ENCODE data around the gene TP53BP2. TPM values are rescaled to one million over a fixed set of nuclear protein-coding genes. Genes with fewer than 3 reads are reported as not detected.
A peak's percentile ranks its signal among the peaks of the same experiment; 100 is the strongest.
"Not testable (repeated sequence)": the region's sequence is repeated elsewhere in the genome, so short reads cannot be mapped to it uniquely, and the experiment has no call there.

Gene TP53BP2
- total and polyA plus RNA-seq, 2 experiments from 2014 or later = 31.6 to 57.8 TPM

DNA sequence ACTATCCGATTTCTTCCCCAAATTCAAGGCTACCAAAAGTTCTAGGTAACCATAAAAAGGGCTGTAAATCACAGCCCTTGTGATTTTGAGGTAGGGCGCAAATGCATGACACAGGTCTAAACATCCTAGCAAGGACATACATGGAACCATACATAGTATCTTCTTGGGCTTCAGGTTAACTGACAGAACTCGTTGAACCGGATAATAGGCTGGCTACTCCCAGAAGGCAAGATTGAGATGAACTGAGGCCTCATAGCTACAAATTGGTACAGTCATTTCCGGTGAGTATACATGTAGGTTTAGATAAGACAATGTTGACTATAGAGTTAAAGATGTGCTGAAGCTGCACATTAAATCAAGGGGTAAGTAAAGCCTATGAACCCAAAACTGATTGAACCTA, 27.3 kb upstream of the TP53BP2 start:
- H3K27ac ChIP-seq = no peak overlapping the region
- WGBS (ENCODE audit: low lambda C conversion rate, missing lambda C conversion rate) = 75% methylated on average over 5 of the region's 5 CpGs
- no peaks in the 10 kb centered on the region for H3K9me2 ChIP-seq (replicated peaks; ENCODE audit: insufficient read depth)
- H4K20me1 ChIP-seq (ENCODE audit: insufficient read depth, poor library complexity, severe bottlenecking) = no peaks in the 10 kb centered on the region
- no peak overlapping the region for H2AFZ ChIP-seq
- no peaks in the 10 kb centered on the region for H3K79me2 ChIP-seq
- no peak for DNase-seq (ENCODE audit: low spot score)
- TF ChIP-seq, protein P1, sequence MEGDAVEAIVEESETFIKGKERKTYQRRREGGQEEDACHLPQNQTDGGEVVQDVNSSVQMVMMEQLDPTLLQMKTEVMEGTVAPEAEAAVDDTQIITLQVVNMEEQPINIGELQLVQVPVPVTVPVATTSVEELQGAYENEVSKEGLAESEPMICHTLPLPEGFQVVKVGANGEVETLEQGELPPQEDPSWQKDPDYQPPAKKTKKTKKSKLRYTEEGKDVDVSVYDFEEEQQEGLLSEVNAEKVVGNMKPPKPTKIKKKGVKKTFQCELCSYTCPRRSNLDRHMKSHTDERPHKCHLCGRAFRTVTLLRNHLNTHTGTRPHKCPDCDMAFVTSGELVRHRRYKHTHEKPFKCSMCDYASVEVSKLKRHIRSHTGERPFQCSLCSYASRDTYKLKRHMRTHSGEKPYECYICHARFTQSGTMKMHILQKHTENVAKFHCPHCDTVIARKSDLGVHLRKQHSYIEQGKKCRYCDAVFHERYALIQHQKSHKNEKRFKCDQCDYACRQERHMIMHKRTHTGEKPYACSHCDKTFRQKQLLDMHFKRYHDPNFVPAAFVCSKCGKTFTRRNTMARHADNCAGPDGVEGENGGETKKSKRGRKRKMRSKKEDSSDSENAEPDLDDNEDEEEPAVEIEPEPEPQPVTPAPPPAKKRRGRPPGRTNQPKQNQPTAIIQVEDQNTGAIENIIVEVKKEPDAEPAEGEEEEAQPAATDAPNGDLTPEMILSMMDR (IDR thresholded peaks at IDR 0.05; ENCODE audit: poor library complexity) = no peak
- TF ChIP-seq EZH2 (IDR thresholded peaks at IDR 0.05; ENCODE audit: borderline replicate concordance) = no peak
- TF ChIP-seq EZH2phosphoT487 (IDR thresholded peaks at IDR 0.05; ENCODE audit: low read depth, severe bottlenecking, unreplicated experiment) = no peak
- no peak overlapping the region for H3K4me3 ChIP-seq
- no peaks in the 10 kb centered on the region for H3K36me3 ChIP-seq (replicated peaks; ENCODE audit: insufficient read depth, low read depth)
- no peaks in the 10 kb centered on the region for H3K9me3 ChIP-seq (ENCODE audit: low read depth)
- H3K27me3 ChIP-seq = no peaks in the 10 kb centered on the region
- no peaks in the 10 kb centered on the region for H3K4me1 ChIP-seq (ENCODE audit: insufficient read depth)
- no peak overlapping the region for H3K4me2 ChIP-seq

DNA sequence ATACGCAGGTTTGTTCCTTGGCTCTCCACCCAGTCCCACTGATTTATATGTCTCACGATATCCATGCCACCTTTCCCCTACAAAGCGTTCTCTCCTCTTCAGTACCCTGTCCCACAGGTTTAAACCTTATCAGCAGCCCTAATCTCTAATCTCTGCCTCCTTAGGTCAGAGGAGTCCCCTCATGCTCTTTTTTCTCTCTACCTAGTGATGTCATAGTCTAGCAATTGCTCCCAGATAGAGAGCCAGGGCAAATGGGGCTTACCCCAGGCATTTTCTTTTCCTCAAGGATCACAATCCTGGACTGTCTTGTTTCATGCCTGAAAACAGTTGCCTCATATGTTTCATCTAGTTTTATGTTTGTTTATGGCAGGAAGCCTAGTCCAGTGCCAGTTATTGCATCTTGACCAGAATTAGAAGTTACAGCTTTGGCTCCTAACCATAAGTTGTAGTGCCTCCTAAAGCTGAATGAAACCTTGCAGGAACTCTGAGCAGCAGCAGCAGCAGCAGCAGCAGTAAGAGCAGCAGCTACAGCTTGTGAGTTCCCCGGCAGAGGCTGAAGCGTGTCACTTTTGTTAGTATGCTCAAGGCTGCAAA, 26.7 kb upstream of the TP53BP2 start:
- no peak overlapping the region for H3K4me3 ChIP-seq
- no peak overlapping the region for H3K4me2 ChIP-seq
- no peaks in the 10 kb centered on the region for H4K20me1 ChIP-seq (ENCODE audit: insufficient read depth, poor library complexity, severe bottlenecking)
- WGBS (ENCODE audit: low lambda C conversion rate, missing lambda C conversion rate) = 70% methylated on average over 5 of the region's 5 CpGs
- H3K36me3 ChIP-seq (replicated peaks; ENCODE audit: insufficient read depth, low read depth) = no peaks in the 10 kb centered on the region
- H3K9me3 ChIP-seq (ENCODE audit: low read depth) = no peaks in the 10 kb centered on the region
- no peaks in the 10 kb centered on the region for H3K27me3 ChIP-seq
- H3K79me2 ChIP-seq = no peaks in the 10 kb centered on the region
- H2AFZ ChIP-seq = no peak overlapping the region
- no peaks in the 10 kb centered on the region for H3K4me1 ChIP-seq (ENCODE audit: insufficient read depth)
- DNase-seq (ENCODE audit: low spot score) = peak; percentile 25
- no peak overlapping the region for H3K27ac ChIP-seq
- H3K9me2 ChIP-seq (replicated peaks; ENCODE audit: insufficient read depth) = no peaks in the 10 kb centered on the region
- TF ChIP-seq, protein P1 (IDR thresholded peaks at IDR 0.05; ENCODE audit: poor library complexity) = no peak
- TF ChIP-seq EZH2phosphoT487 (IDR thresholded peaks at IDR 0.05; ENCODE audit: low read depth, severe bottlenecking, unreplicated experiment) = no peak
- no peak for TF ChIP-seq EZH2 (IDR thresholded peaks at IDR 0.05; ENCODE audit: borderline replicate concordance)

DNA sequence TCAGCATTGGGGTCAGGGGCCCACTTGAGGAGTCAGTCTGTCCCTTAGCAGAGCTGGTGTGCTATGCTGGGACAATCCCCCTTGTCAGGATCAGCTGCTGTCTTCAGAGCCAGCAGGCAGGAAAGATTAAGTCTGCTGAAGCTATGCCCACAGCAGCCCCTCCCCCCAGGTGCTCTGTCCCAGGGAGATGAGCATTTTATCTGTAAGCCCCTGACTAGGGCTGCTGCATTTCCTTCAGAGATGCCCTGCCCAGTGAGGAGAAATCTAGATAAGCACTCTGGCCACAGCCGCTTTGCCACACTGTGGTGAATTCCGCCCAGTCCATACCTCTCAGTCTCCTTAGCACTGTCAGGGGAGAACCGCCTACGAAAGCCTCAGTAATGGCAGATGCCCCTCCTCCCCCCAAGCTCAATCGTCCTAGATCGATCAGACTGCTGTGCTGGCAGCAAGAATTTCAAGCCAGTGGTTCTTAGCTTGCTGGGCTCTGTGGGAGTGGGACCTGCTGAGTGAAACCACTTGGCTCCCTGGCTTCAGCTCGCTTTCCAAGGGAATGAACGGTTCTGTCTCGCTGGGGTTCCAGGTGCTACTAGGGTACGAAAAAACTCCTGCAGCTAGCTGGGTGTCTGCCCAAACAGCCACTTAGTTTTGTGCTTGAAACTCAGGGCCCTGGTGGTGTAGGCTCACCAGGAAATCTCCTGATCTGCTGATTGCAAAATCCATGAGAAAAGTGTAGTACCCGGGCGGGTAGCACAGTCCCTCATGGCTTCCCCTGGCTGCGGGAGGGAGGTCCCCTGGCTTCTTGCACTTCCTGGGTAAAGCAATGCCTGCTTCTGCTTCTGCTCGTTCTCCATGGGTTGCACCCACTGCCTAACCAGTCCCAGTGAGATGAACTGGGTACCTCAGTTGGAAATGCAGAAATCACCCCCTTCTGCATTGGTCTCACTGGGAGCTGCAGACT, 25.1 kb upstream of the TP53BP2 start:
- no peak overlapping the region for H3K4me3 ChIP-seq
- H3K27me3 ChIP-seq = no peaks in the 10 kb centered on the region
- no peaks in the 10 kb centered on the region for H4K20me1 ChIP-seq (ENCODE audit: insufficient read depth, poor library complexity, severe bottlenecking)
- H3K36me3 ChIP-seq (replicated peaks; ENCODE audit: insufficient read depth, low read depth) = no peaks in the 10 kb centered on the region
- no peaks in the 10 kb centered on the region for H3K79me2 ChIP-seq
- no peak for DNase-seq (ENCODE audit: low spot score)
- no peaks in the 10 kb centered on the region for H3K9me2 ChIP-seq (replicated peaks; ENCODE audit: insufficient read depth)
- H2AFZ ChIP-seq = no peak overlapping the region
- no peak overlapping the region for H3K27ac ChIP-seq
- WGBS (ENCODE audit: low lambda C conversion rate, missing lambda C conversion rate) = 54% methylated on average over 14 of the region's 14 CpGs
- TF ChIP-seq EZH2phosphoT487 (IDR thresholded peaks at IDR 0.05; ENCODE audit: low read depth, severe bottlenecking, unreplicated experiment) = no peak
- TF ChIP-seq, protein P1 (IDR thresholded peaks at IDR 0.05; ENCODE audit: poor library complexity) = no peak
- TF ChIP-seq EZH2 (IDR thresholded peaks at IDR 0.05; ENCODE audit: borderline replicate concordance) = no peak
- no peaks in the 10 kb centered on the region for H3K4me1 ChIP-seq (ENCODE audit: insufficient read depth)
- H3K4me2 ChIP-seq = no peak overlapping the region
- H3K9me3 ChIP-seq (ENCODE audit: low read depth) = no peaks in the 10 kb centered on the region

DNA sequence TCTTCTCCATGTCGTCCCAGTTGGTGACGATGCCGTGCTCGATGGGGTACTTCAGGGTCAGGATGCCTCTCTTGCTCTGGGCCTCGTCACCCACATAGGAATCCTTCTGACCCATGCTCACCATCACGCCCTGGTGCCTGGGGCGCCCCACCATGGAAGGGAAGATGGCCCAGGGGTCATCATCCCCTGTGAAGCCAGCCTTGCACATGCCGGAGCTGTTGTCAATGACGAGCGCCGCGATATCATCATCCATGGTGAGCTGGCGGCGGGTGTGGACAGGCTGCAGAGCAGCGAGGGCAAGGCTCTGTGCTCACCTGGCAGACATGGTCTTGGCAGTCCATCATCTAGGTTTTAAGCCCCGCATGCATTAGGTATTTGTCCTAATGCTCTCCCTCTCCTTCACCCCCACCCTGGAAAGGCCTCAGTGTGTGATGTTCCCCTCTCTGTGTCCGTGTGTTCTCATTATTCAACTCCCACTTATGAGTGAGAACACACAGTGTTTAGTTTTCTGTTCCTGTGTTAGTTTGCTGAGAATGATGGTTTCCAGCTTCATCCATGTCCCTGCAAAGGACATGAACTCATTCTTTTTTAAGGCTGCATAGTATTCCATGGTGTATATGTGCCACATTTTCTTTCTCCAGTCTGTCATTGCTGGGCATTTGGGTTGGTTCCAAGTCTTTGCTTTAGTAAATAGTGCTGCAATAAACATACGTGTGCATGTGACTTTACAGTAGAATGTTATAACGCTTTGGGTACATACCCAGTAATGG, 19.0 kb upstream of the TP53BP2 start:
- H3K36me3 ChIP-seq (replicated peaks; ENCODE audit: insufficient read depth, low read depth); H3K9me3 ChIP-seq (ENCODE audit: low read depth); H3K4me1 ChIP-seq (ENCODE audit: insufficient read depth); DNase-seq (ENCODE audit: low spot score); H3K27ac ChIP-seq; H3K27me3 ChIP-seq; H3K4me2 ChIP-seq; H3K4me3 ChIP-seq; H3K79me2 ChIP-seq; H3K9me2 ChIP-seq (replicated peaks; ENCODE audit: insufficient read depth); H2AFZ ChIP-seq; H4K20me1 ChIP-seq (ENCODE audit: insufficient read depth, poor library complexity, severe bottlenecking): not testable (repeated sequence)
- WGBS (ENCODE audit: low lambda C conversion rate, missing lambda C conversion rate) = 96% methylated on average over 19 of the region's 19 CpGs
